ENCODE measurements around the gene LCAT.

- no peak for TF ChIP-seq SUZ12 (IDR thresholded peaks at IDR 0.05; ENCODE audit: extremely low read depth, insufficient read depth, insufficient read length)
- no peak for TF ChIP-seq ZNF274 (IDR thresholded peaks at IDR 0.05; ENCODE audit: low read depth, low read length)
- no peak for TF ChIP-seq YY1 (IDR thresholded peaks at IDR 0.05; ENCODE audit: insufficient read depth, insufficient read length)
Observed at GRCh38 chr16:67931712-67932461, 12.0 kb downstream of the LCAT start, which contains the start of gene CTRL.
